ENCODE results near the gene EDEM3. TPM values are rescaled to one million over a fixed set of nuclear protein-coding genes. Genes with fewer than 3 reads are reported as not detected.

EDEM3 gene
- total and polyA plus RNA-seq, 2 of the 8 experiments (the other 6 are each of a cell fraction or from before 2014, with no cell fraction given) = 1.6 to 14.0 TPM

DNA sequence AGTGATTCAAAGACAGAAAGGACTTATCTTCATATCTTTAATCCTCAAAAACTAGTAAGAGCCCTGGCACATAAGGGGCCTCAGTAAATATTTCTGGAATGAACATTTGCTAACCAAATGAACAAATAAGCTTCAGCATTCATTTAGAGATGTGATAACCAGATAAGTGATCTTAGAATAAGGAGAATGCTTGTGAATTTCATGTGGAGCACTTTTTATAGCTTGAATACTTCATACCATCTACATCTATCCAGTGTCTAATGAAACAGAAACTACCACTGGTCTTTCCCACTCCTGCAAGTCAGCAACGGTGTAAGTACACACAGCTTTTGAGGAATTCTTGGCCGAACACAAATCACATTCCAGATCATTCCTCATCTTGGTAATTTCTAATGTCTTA, 38.5 kb downstream of the EDEM3 start:
- Histone ChIP-seq H3K9ac (replicated peaks in 1 of 4; ENCODE audit: extremely low read depth in 1 of 4, low read depth in 3 of 4, low read length in 3 of 4) (no peak overlapping the region), H2BK15ac (ENCODE audit: low read length) (no peak overlapping the region), H4K5ac (ENCODE audit: insufficient read length, low read depth, low read length) (no peak overlapping the region), H4K91ac (replicated peaks; ENCODE audit: insufficient read length, low read length) (no peak overlapping the region), H3K4me1 (replicated peaks in 1 of 4; ENCODE audit: control insufficient read depth in 3 of 4, insufficient read depth in 4 of 4, low read length in 3 of 4) (no peaks in the 10 kb centered on the region), H2BK120ac (replicated peaks; ENCODE audit: low read depth, low read length) (no peak overlapping the region), H3K56ac (replicated peaks; ENCODE audit: insufficient read length, low read depth, low read length) (no peak overlapping the region), H3K18ac (ENCODE audit: extremely low read depth, low read length) (no peak overlapping the region), H3K23me2 (ENCODE audit: low read depth, low read length) (no peaks in the 10 kb centered on the region), H3K9me3 (ENCODE audit: insufficient read depth in 2 of 2, low read depth in 1 of 2, low read length in 1 of 2) (no peaks in the 10 kb centered on the region), H3K27ac (ENCODE audit: low read depth, low read length) (no peak overlapping the region), H3K23ac (ENCODE audit: insufficient read length) (no peak overlapping the region), H2AK5ac (ENCODE audit: low read depth, low read length) (no peak overlapping the region), H2AFZ (ENCODE audit: low read length) (no peak overlapping the region), H2BK20ac (ENCODE audit: low read length) (no peak overlapping the region), H3K14ac (ENCODE audit: insufficient read length) (no peak overlapping the region), H3K27me3 (replicated peaks in 1 of 4; ENCODE audit: control insufficient read depth in 3 of 4, extremely low read depth in 1 of 4, insufficient read depth in 3 of 4, low read length in 3 of 4) (no peaks in the 10 kb centered on the region), H3K4ac (replicated peaks; ENCODE audit: insufficient read length, low read depth, low read length) (no peak overlapping the region), H4K8ac (ENCODE audit: extremely low read depth, insufficient read depth, low read length) (no peak overlapping the region), H3K79me1 (ENCODE audit: low read depth, low read length) (no peaks in the 10 kb centered on the region), H3K4me2 (ENCODE audit: insufficient read depth in 1 of 2, low read depth in 2 of 2, low read length in 2 of 2) (no peak overlapping the region), H3K79me2 (ENCODE audit: control insufficient read depth in 1 of 2, insufficient read depth in 2 of 2, low read length in 2 of 2) (no peaks in the 10 kb centered on the region), H3K4me3 (ENCODE audit: extremely low read depth in 1 of 4, insufficient read depth in 2 of 4, low read depth in 3 of 4, low read length in 4 of 4) (no peak overlapping the region), H4K20me1 (replicated peaks in 1 of 2; ENCODE audit: control insufficient read depth in 1 of 2, insufficient read depth in 2 of 2, low read length in 2 of 2) (no peaks in the 10 kb centered on the region), H2BK5ac (ENCODE audit: low read depth, low read length) (no peak overlapping the region), H3K36me3 (ENCODE audit: control insufficient read depth in 2 of 4, insufficient read depth in 4 of 4, low read length in 3 of 4) (peaks cover 0 to 6% (median 0%) of the 10 kb centered on the region in 4 experiments; a peak in 1 of 8 replicates), H2BK12ac (ENCODE audit: low read depth, low read length) (no peak overlapping the region)
- WGBS, 2 experiments (ENCODE audit: extremely low coverage in 1 of 2, insufficient coverage in 1 of 2, insufficient read length in 1 of 2, insufficient replicate concordance in 2 of 2, low coverage in 1 of 2, low lambda C conversion rate in 2 of 2, missing lambda C conversion rate in 1 of 2) = 98% methylated on average over 2 of the region's 2 CpGs; no CpG with 5 or more reads in 1 of the 2 experiments
- POLR2A ChIA-PET (ENCODE audit: partially characterized antibody) = no interaction called here
- no peak for TF ChIP-seq ASH2L (IDR thresholded peaks at IDR 0.05; ENCODE audit: low read length)
- no peak for TF ChIP-seq FOSL1 (IDR thresholded peaks at IDR 0.05; ENCODE audit: insufficient read depth, low read depth, low read length)
- TF ChIP-seq CHD2 (IDR thresholded peaks at IDR 0.05; ENCODE audit: low read length) = no peak
- no peak for TF ChIP-seq TEAD4 (IDR thresholded peaks at IDR 0.05; ENCODE audit: low read depth, low read length)
- no peak for TF ChIP-seq SRF (IDR thresholded peaks at IDR 0.05; ENCODE audit: low read depth, low read length)
- TF ChIP-seq NANOG (IDR thresholded peaks at IDR 0.05; ENCODE audit: insufficient read depth, low read depth, low read length, poor library complexity, severe bottlenecking) = no peak
- FAIRE-seq (no peak), DNase-seq (ENCODE audit: low read depth in 1 of 2, low spot score in 2 of 2) (no peak)
- CTCF ChIA-PET (ENCODE audit: partially characterized antibody) = interaction anchor here (1.4 kb wide), 1 partner anchor 19 kb away, joined by 3 read pairs; no protein-coding TSS in a partner anchor

Data from H1 (cell line).